Stimulated activated CD4-positive, alpha-beta T cell treated with anti-CD3 and anti-CD28 coated beads, TNF-alpha, amount 100 ng/mL, for 1 hour (primary cell): ENCODE measurements around the gene FAM110D.

ENCODE experiments used
- DNase-seq, 3 donors: peaks; one replicate each; pipeline ENCODE4 v3.0.0-alpha.2; 2020; ENCODE audit warnings: low read depth in 3 of 3, low spot score in 1 of 3

The FAM110D gene

GRCh38 chr1:26184086-26184485, 25.2 kb downstream of the FAM110D start:
- DNase-seq, result no peak

- no peak for DNase-seq
Observed at GRCh38 chr1:26184883-26185282, 26.0 kb downstream of the FAM110D start.

DNA sequence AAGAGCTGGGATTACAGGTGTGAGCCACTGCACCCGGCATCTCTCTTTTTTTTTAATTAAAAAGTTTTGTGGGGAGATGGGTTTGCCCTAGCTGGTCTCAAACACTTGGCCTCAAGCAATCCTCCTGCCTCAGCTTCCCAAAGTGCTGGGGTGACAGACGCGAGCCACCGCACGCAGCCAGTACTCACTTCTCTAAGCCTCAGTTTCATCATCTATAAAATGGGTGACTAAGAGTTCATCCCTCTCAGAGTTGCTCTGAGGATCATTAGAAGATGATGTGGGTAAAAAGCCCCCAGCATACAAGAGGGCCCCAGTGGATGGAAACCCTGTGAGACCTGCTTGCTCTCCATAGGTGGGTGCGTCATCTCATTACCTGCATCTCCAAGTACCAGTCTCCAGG, 29.0 kb downstream of the FAM110D start:
- DNase-seq, result no peak

- no peak for DNase-seq
Observed at GRCh38 chr1:26188477-26188876, 29.6 kb downstream of the FAM110D start.

- no peak for DNase-seq
Observed at GRCh38 chr1:26189331-26189730, 30.5 kb downstream of the FAM110D start.

- DNase-seq, result no peak
Observed at GRCh38 chr1:26189751-26190275, 30.9 kb downstream of the FAM110D start.

DNA sequence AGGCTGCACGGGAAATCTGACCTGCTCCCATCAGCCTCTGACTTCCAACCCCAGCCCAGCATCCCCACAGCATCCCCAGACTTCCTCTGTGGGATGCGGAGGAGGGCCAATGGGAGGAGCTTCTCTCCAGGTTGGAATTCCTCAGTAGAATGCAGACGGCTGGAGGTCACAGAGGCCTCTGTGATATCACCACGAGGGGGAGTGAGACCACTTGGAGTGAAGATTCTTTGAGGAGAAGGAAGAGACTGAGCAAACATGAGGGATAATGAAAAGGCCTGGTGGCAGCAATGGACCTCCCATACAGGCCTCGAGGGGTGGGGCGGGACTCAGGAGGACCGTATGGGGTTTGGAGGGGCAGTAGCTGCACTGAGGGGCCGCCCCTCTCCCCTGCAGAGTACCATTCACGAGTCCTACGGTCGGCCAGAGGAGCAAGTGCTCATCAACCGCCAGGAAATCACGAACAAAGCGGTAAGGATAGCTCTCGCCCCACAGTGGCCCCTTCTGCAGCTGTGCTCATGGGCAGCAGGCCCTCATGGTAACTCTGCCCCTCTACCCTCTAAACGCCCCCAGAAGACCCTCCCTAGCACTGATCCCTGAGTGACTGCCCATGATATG, 31.6 kb downstream of the FAM110D start, which contains the start of gene CATSPER4:
Gene CATSPER4 (plus strand): TSS at position 230 of the 615 bp plus-strand sequence. CDS start 26 bp downstream, at position 256.
- no peak for DNase-seq

DNA sequence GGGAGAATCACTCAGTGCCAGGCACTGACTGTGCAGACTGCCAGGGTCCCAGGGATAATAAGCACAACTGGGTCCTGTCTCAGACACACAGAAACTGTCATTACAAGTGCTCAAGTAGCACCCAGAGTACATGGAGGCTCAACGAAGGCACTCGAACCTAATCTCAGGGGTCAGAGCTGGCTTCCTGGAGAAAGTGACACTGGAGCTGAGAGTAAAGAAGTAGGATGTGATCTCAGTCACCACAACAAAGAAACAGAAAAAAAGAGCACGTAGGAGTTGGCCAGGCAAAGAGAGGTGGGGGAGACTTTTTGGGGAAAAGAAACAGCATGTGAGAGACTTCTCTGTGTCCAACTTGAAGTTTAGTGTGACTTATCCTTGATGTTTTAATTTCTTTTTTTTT, 32.9 kb downstream of the FAM110D start:
- DNase-seq, result no peak

DNA sequence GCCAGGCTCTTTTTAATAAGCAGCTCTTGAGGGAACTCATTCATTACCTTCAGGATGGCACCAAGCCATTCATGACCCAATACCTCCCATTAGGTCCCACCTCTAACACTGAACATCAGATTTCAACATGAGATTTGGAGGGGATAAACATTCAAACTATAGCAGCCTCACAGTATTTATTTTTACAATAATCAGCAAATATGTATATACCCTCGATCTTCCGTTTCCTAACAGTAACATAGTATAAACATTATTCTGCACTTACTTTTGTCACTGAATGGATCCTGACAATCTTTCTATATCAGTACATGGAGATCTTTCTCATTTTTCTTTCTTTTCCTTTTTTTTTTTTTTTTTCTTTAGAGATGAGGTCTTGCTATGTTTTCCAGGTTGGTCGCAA, 36.9 kb downstream of the FAM110D start:
- DNase-seq, result no peak

DNA sequence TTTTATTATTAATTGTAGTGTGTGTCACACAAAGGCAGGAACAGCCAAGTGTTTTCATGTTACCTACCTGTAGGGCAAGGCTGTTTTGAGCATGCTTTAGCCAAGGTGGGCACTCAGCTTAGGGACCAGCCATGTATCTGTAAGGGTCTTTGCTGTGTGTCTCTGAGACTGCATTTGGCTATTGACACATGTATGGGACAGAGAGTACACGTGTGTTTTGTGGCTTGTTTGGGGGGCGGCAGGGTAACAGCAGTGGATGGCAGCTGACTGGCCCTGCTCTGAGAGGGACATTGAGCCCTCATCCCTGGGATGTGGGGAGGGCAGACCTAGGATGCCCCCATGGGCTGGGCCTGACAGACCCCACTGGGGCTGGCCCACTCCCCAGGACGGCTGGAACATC, 38.4 kb downstream of the FAM110D start:
- DNase-seq, result no peak

DNA sequence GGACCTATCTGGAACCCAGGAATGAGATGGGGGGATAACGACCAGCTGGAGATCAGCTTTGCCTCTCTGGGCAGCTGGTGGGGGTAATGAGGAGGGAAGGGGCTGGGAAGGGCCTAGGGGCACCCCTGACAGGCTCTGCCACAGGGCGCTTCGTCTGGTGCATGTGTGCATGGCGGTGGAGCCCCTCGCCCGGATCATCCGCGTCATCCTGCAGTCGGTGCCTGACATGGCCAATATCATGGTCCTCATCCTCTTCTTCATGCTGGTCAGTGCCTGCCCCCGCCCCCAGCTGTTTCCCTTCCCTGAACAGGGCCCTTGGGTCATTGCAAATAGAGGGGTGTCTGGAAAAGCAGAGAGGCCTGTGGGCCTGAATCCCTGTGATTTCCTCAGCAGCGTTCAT, 38.9 kb downstream of the FAM110D start:
- no peak for DNase-seq

- no peak for DNase-seq
Observed at GRCh38 chr1:26200413-26200812, 41.5 kb downstream of the FAM110D start.

DNA sequence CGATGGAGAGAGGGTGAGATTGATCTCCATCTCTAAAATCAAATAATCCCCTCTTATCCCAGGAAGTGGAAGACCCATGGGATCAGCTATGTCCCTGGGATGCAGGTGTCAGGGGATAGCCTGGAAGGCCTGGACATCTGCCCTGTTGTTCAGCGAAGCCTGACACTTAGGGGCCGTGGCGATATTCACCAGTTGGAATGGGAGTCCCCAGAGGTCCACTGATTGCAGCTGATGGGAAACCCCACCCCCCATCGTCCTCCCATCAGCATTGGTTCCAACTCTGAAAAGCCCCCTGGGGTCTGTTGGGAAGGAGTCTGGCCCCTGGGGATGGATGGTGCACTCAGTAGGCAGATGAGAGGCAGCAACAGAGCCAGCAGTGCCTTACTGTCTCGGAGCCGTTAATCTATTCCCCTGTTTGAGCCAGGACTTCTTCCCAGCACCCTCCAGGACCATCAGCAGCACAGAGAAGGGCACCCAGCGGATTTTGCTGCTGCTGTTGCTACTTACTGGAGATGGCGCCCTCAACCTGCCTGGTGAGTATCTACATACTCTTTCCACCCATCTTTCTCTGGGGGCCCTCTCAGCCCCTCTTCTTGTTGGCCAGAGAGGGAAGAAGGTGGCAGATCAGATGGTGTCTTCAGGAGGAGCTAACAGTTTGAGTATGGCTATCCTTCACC, 44.9 kb downstream of the FAM110D start:
- DNase-seq, result no peak

- no peak for DNase-seq
Observed at GRCh38 chr1:26210147-26210870, 51.4 kb downstream of the FAM110D start.

GRCh38 chr1:26212726-26213125, 53.8 kb downstream of the FAM110D start:
- no peak for DNase-seq

GRCh38 chr1:26213335-26213905, 54.5 kb downstream of the FAM110D start:
- DNase-seq, result no peak
